ENCODE measurements around the gene EIF2B5.
A peak's percentile ranks its signal among the peaks of the same experiment; 100 is the strongest.

The EIF2B5 gene

GRCh38 chr3:184173374-184173722 lies 38.2 kb downstream of the EIF2B5 start:
- no peak for DNase-seq (ENCODE audit: low read depth, low spot score)

DNA sequence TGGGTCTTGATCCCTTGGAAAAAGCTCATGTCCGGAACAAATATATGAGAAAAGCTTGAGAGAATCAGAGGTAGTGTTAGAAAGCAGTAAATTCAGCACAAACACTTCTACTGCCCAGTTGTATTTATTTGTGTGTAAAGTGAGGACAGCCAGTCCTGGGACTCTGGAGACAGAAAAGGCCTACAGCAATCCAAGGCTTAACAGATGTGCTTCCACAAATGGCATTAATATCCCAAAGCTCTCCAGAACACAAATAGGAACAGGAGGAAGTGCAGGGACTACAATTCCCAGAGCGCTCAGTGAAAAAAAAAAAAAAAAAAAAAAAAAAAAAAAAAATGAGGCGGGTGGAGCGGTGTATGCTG lies 39.1 kb downstream of the EIF2B5 start:
- no peak for DNase-seq (ENCODE audit: low read depth, low spot score)

- DNase-seq (ENCODE audit: low read depth, low spot score): peak; percentile 100
These were observed 39.7 kb downstream of the EIF2B5 start, which contains the start of gene AP2M1 for GRCh38 chr3:184174646-184175492. TSS of gene AP2M1 (plus strand) at chr3:184174855. CDS start at chr3:184176994, 2,139 bp downstream.

- no peak for DNase-seq (ENCODE audit: low read depth, low spot score)
These were observed 40.3 kb downstream of the EIF2B5 start for GRCh38 chr3:184175506-184175905.

- no peak for DNase-seq (ENCODE audit: low read depth, low spot score)
These were observed 40.8 kb downstream of the EIF2B5 start for GRCh38 chr3:184175981-184176376.

DNA sequence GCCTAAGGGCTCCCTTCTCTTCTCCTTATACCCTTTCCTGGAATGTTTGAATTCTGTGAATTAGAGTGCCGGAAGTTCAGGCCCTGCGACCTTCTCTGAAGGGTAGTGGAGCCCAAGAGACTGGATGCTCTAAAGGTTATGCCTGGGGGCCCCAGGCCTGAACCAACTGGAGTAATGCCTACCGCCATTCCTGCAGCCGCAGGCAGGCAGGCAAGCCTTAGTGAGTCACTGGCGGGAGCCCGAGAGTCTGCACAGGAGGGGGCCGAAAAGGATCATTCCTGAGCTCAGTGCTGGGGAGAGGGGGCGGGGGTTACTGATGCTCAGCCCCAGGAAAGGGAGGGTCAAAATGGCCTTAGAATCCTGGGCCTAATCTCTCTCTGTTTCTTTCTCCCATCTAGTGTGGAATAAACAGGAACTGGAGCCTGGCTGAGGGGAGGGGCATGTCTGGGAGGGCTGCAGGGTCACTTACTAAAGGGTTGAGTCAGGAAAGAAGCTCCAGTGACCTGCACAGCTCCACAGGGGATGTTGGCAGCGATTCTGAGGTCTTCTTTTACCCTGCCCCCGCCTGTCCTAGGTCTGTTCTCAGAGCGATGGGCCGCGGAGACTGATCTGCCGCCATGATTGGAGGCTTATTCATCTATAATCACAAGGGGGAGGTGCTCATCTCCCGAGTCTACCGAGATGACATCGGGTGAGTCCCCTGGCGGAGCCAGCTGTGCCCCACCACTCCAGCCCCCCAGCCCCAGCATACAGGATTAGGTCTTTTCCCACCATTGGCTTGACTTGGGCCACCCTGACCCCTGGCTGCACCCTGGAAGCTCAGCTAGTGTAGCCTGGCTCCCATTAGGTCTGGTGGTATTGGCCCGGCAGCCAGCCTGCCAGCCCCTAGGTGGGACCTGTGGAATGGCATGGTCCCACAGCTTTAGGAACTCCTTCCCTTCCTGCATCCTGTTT lies 41.5 kb downstream of the EIF2B5 start:
- DNase-seq (ENCODE audit: low read depth, low spot score): peak; percentile 97

DNA sequence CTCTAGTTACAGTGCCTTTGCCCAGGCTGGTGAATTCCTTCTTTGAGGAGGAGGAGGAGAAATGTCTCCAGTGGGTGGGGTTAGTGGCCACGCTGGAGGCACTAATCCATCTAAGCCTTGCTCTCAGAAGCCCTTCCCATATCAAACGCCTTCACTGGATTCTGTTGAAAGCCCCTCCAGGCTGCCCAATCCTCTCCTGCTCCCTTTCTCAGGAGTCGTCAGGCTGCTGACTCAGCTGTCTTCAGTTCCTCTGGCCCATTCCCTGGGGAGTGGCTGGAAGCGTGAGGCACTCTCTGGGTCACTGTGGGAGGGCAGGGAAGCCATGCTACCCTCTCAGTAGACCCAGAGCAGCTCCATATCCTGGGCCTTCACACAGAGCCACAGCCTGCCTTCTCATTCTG lies 42.2 kb downstream of the EIF2B5 start:
- peak; percentile 61 for DNase-seq (ENCODE audit: low read depth, low spot score)

GRCh38 chr3:184177767-184178306 lies 42.7 kb downstream of the EIF2B5 start:
- no peak for DNase-seq (ENCODE audit: low read depth, low spot score)

- DNase-seq (ENCODE audit: low read depth, low spot score): no peak
These were observed 43.5 kb downstream of the EIF2B5 start for GRCh38 chr3:184178521-184179138.

DNA sequence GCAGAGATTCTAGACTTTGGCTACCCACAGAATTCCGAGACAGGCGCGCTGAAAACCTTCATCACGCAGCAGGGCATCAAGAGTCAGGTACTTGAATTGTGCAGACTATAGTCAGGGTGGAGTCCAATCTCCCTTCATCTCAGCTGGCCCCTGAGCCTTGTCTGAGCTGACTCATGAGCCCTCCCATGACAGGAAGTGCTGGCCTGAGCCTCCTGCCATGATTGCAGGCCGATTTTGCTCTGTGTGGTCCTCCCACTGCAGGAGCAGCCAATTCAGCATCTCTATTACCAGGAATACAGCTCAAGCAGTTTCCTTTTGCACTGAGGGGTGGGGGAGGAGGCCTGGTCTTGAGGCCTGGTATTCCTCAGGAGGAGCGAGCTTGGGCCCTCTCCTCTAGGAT lies 45.0 kb downstream of the EIF2B5 start:
- peak; percentile 28 for DNase-seq (ENCODE audit: low read depth, low spot score)

- no peak for DNase-seq (ENCODE audit: low read depth, low spot score)
These were observed 46.4 kb downstream of the EIF2B5 start for GRCh38 chr3:184181596-184181995.

DNA sequence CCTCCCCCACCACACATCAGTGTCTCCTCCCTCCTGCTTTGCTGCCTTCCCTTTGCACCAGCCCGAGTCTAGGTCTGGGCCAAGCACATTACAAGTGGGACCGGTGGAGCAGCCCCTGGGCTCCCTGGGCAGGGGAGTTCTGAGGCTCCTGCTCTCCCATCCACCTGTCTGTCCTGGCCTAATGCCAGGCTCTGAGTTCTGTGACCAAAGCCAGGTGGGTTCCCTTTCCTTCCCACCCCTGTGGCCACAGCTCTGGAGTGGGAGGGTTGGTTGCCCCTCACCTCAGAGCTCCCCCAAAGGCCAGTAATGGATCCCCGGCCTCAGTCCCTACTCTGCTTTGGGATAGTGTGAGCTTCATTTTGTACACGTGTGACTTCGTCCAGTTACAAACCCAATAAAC lies 48.5 kb downstream of the EIF2B5 start:
- DNase-seq (ENCODE audit: low read depth, low spot score): no peak

- DNase-seq (ENCODE audit: low read depth, low spot score): no peak
These were observed 49.5 kb downstream of the EIF2B5 start for GRCh38 chr3:184184546-184185230.

DNA sequence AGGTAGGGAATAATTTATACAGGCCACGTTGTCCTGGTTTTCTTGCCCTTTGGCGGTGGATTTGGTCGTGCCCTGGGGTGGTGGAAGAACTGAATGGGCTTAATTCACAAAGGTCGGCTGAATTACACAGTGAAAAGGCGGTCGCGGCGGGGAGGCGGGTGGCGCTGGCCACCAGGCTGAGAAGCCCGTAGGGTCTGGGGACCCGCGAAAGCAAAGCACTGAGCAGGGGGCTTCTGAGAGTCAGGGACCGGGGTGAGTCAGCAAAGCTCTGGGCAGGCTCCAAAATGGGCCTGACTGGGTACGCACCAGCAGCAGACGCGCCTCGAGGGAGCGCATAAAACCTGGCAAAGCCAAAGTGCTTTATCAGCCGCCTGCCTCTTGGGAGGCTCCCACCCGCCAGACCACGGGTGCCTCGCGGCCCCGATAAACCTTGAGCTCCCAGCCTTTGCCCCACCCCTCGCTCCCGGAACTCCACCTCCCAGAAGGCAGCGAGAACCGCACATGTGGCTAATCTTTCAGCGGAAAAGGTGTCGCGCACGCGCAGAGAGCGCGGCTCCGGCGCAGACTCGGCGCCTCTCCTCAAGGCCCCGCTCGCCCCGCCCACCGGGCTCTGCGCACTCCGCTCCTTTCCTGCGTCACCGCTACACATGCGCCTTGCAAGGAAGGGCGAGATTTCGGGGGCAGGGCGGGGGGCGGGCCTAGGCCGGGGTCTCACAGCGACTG lies 50.5 kb downstream of the EIF2B5 start:
- DNase-seq (ENCODE audit: low read depth, low spot score): peak; percentile 100

DNA sequence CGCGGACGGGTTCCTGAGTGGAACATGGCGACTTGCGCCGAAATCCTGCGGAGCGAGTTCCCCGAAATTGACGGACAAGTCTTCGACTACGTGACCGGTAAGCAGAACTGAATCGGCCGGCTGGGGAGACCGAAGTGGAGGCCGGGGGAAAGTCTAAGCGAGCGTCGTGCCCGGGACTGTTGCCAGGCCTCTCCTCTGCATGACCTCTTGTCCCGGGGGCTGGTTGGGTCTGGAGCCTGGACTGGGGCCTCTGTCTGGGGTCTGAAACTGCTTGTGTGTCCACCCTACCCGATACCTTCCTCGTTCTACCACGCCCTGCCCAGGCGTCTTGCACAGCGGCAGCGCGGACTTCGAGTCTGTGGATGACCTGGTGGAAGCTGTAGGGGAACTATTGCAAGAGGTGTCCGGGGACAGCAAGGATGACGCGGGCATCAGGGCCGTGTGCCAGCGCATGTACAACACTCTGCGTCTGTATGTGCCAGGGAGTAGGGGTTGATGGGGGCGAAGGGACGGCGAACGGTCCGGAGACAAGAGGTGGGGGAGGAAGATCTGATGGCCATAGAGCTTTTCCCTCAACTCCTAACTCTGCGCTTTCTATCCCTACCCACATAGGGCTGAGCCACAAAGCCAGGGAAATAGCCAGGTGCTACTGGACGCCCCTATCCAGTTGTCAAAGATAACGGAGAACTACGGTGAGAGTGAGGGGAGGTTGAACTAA lies 51.2 kb downstream of the EIF2B5 start, which contains the start of gene ABCF3:
ABCF3 (plus strand) TSS at position 16 of the 718 bp plus-strand sequence; CDS start at position 25, 9 bp downstream.
- DNase-seq (ENCODE audit: low read depth, low spot score): peak; percentile 64

GRCh38 chr3:184186902-184187207 lies 51.7 kb downstream of the EIF2B5 start:
- no peak for DNase-seq (ENCODE audit: low read depth, low spot score)

GRCh38 chr3:184188080-184188479 lies 52.9 kb downstream of the EIF2B5 start:
- no peak for DNase-seq (ENCODE audit: low read depth, low spot score)

DNA sequence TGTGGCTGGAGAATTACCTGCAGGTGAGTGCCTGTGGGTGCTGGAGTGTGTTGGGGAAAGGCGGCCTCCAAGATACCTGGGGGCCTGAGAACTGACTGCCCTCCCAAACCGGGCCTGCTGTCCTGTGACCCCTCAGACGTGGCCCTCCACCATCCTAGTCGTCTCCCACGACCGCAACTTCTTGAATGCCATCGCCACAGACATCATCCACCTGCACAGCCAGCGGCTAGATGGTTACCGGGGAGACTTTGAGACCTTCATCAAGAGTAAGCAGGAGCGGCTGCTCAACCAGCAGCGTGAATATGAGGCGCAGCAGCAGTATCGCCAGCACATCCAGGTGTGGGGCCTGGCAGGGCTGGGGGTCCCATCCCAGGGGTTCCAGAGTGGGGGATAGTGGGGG lies 54.3 kb downstream of the EIF2B5 start:
- no peak for DNase-seq (ENCODE audit: low read depth, low spot score)

GRCh38 chr3:184192889-184193288 lies 57.7 kb downstream of the EIF2B5 start:
- DNase-seq (ENCODE audit: low read depth, low spot score): no peak

DNA sequence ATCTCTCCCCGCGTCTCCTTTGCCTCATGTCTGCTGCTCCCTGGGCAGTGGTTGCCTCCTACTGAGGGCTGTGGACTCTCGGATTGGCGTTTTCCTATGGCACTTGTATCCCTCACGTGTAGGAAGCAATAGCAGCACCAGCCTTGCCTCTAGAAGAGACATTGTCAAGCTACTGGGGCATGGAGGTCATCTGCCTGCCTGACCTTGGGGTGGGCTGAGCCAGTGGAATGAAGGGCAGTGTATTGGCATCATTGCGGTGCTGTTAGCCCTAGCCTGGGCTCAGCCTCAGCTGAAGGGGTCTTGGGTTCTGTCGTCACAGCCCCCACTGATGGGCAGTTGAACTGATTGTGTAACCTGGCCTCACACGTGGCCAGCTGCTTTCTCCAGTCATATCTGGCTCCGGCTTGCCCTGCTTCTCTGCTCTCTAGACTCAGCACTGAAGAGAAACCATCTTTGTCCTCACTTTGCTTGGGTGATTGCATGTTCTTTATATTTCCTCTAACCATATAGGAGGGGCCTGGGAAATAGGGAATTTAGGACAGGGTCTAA lies 58.9 kb downstream of the EIF2B5 start:
- DNase-seq (ENCODE audit: low read depth, low spot score): no peak
